ENCODE data around the gene IMPACT. TPM values are rescaled to one million over a fixed set of nuclear protein-coding genes. Genes with fewer than 3 reads are reported as not detected.

The IMPACT gene
- polyA plus RNA-seq, 2 of the 4 experiments (the other 2 are of a cell fraction), result 10.9 to 27.1 TPM

- FAIRE-seq, result no peak
- WGBS (ENCODE audit: missing lambda C conversion rate), result 82% methylated on average over 1 of the region's 1 CpG
- TF ChIP-seq KDM1A (IDR thresholded peaks at IDR 0.05; ENCODE audit: low read depth), result no peak
- TF ChIP-seq RAD21 (conservative IDR thresholded peaks at IDR 0.05 in 1 of 2, IDR thresholded peaks at IDR 0.05 in 1 of 2), result no peak
- TF ChIP-seq HOXA7 (CRISPR knock-in tag; IDR thresholded peaks at IDR 0.05), result no peak
- TF ChIP-seq TFCP2L1 (CRISPR knock-in tag; IDR thresholded peaks at IDR 0.05), result no peak
- no peak for TF ChIP-seq PHF8 (IDR thresholded peaks at IDR 0.05; ENCODE audit: borderline replicate concordance, low read depth)
- no peak for TF ChIP-seq RARB (CRISPR knock-in tag; IDR thresholded peaks at IDR 0.05)
- TF ChIP-seq GATA3 (IDR thresholded peaks at IDR 0.05; ENCODE audit: borderline replicate concordance), result no peak
- TF ChIP-seq EHMT2 (IDR thresholded peaks at IDR 0.05; ENCODE audit: low read depth), result no peak
- TF ChIP-seq CBX8 (IDR thresholded peaks at IDR 0.05), result no peak
- no peak for TF ChIP-seq CBX2 (IDR thresholded peaks at IDR 0.05; ENCODE audit: borderline replicate concordance, low read depth)
- TF ChIP-seq HOXB13 (CRISPR knock-in tag; IDR thresholded peaks at IDR 0.05; ENCODE audit: low read depth), result no peak
- TF ChIP-seq FOXS1 (CRISPR knock-in tag; IDR thresholded peaks at IDR 0.05), result no peak
- TF ChIP-seq NR3C1 (IDR thresholded peaks at IDR 0.05), result no peak
- no peak for TF ChIP-seq RCOR1 (IDR thresholded peaks at IDR 0.05; ENCODE audit: low read depth, low read length)
- TF ChIP-seq, protein P1, sequence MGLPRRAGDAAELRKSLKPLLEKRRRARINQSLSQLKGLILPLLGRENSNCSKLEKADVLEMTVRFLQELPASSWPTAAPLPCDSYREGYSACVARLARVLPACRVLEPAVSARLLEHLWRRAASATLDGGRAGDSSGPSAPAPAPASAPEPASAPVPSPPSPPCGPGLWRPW (IDR thresholded peaks at IDR 0.05), result no peak
- no peak overlapping the region for H3K27ac ChIP-seq
- no peak overlapping the region for H3K4me2 ChIP-seq
- no peak overlapping the region for H3K4me3 ChIP-seq
- CTCF ChIA-PET, result interaction anchor here (0.6 to 0.8 kb wide), 3 partner anchors 14 to 281 kb away, joined by 3 read pairs; partner anchors contain the start of gene HRH4
- no peak for ATAC-seq
- POLR2A ChIA-PET, result interaction anchor here (1.1 kb wide), 1 partner anchor 20 kb away, joined by 3 read pairs; the partner anchor contains the start of gene IMPACT
- no peak for DNase-seq (ENCODE audit: low read depth in 1 of 2, low spot score in 1 of 2)
- H3K4me1 ChIP-seq, result no peaks in the 10 kb centered on the region
- no peaks in the 10 kb centered on the region for H3K9me3 ChIP-seq
Measured at GRCh38 chr18:24446453-24446852, 20.0 kb downstream of the IMPACT start.

DNA sequence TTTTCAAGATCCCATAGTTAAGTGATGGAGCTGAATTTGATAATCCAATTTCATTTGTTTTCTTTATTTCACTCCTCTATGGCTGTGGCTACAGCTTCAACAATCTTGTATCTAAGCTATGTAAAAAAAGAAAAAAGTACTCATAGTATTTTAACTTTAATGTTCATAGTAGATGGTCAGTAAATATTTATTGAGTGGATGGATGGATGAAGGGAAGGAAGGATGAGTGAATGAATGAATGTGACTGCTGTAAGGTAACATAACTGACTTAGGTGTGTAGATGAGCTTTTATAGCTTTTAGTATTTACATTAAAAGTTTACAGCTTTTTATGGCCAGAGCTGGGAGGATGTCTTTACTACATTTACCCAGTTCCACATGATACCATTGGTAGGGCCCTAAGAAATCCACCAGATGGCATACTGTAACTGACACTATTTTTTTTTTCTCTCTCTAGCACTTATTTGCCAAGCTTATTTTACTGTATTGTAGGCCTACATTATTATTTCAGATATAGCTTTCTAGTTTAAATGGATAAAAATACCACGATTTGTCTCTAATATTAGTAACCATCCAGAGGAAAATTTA is 20.6 kb downstream of the IMPACT start:
- 73% methylated on average over 1 of the region's 1 CpG for WGBS (ENCODE audit: missing lambda C conversion rate)
- no peaks in the 10 kb centered on the region for H3K4me1 ChIP-seq
- H3K4me2 ChIP-seq, result no peak overlapping the region
- FAIRE-seq (no peak), DNase-seq (ENCODE audit: low read depth in 1 of 2, low spot score in 1 of 2) (no peak), ATAC-seq (0 out of 6 replicates have a peak, but pooled peaks of 1 of the 2 experiments have one; percentile 56)
- no peak overlapping the region for H3K27ac ChIP-seq
- ChIA-PET CTCF (interaction anchor here (0.6 to 0.8 kb wide), 3 partner anchors 13 to 282 kb away, joined by 3 read pairs; partner anchors contain the start of gene HRH4), POLR2A (interaction anchor here (1.1 kb wide), 1 partner anchor 21 kb away, joined by 3 read pairs; the partner anchor contains the start of gene IMPACT)
- no peak overlapping the region for H3K4me3 ChIP-seq
- H3K9me3 ChIP-seq, result no peaks in the 10 kb centered on the region
- TF ChIP-seq, protein P1 (IDR thresholded peaks at IDR 0.05), result no peak
- TF ChIP-seq NPAS2 (CRISPR knock-in tag; IDR thresholded peaks at IDR 0.05; ENCODE audit: borderline replicate concordance) (no peak), HOXB13 (CRISPR knock-in tag; IDR thresholded peaks at IDR 0.05; ENCODE audit: low read depth) (no peak), HOXB5 (CRISPR knock-in tag; IDR thresholded peaks at IDR 0.05) (no peak), CTCF (IDR thresholded peaks at IDR 0.05) (0 out of 3 replicates have a peak, but pooled peaks have one; percentile 6), PBX3 (IDR thresholded peaks at IDR 0.05) (no peak), CHD4 (IDR thresholded peaks at IDR 0.05; ENCODE audit: borderline replicate concordance) (no peak)
